Fibroblast of lung (primary cell): ENCODE results near the gene SCMH1. TPM values are rescaled to one million over a fixed set of nuclear protein-coding genes. Genes with fewer than 3 reads are reported as not detected.

ENCODE experiments used
- DNase-seq, 2 donors: peaks; one replicate each; pipeline versions ENCODE4 v3.0.0 to v3.0.0-alpha.2; 2010; ENCODE audit warnings: low read depth in 2 of 2
- H2AFZ ChIP-seq: 2 replicates; pipeline ENCODE4 v1.5.1; 2012; ENCODE audit warnings: low read length, control low read depth, inconsistent platforms
- H3K27ac ChIP-seq: 2 replicates; pipeline ENCODE4 v1.5.1; 2011; ENCODE audit warnings: low read length, control low read depth; ENCODE audit not compliant: insufficient read depth
- H3K27me3 ChIP-seq: 2 replicates; pipeline ENCODE4 v1.5.1; 2011; ENCODE audit warnings: mild to moderate bottlenecking, low read length; ENCODE audit not compliant: control insufficient read depth, insufficient read depth
- H3K36me3 ChIP-seq: 2 replicates; pipeline ENCODE4 v1.5.1; 2011; ENCODE audit warnings: low read length; ENCODE audit not compliant: control insufficient read depth, insufficient read depth
- H3K4me1 ChIP-seq: 2 replicates; pipeline ENCODE4 v1.5.1; 2011; ENCODE audit warnings: low read length; ENCODE audit not compliant: control insufficient read depth, insufficient read depth; ENCODE audit errors: extremely low read depth
- H3K4me2 ChIP-seq: 2 replicates; pipeline ENCODE4 v1.5.1; 2011; ENCODE audit warnings: low read length, control low read depth; ENCODE audit not compliant: insufficient read depth; ENCODE audit errors: extremely low read depth
- H3K4me3 ChIP-seq, 4 experiments: fragments of 200-600 bp in 1 of 4; sonication (generic) in 1 of 4; replicated peaks in 1 of 4; 2 replicates each; pipeline ENCODE4 v1.5.1; 2011 to 2016; ENCODE audit warnings: low read length in 4 of 4, low read depth in 3 of 4, mild to moderate bottlenecking in 3 of 4, control low read depth in 2 of 4, inconsistent platforms in 1 of 4, mixed read lengths in 1 of 4; ENCODE audit not compliant: insufficient read depth in 1 of 4; ENCODE audit errors: control extremely low read depth in 1 of 4
- H3K79me2 ChIP-seq: 2 replicates; pipeline ENCODE4 v1.5.1; 2012; ENCODE audit warnings: mild to moderate bottlenecking, low read length, inconsistent platforms; ENCODE audit not compliant: control insufficient read depth, insufficient read depth
- H3K9ac ChIP-seq: 2 replicates; pipeline ENCODE4 v1.5.1; 2011; ENCODE audit warnings: mild to moderate bottlenecking, low read length, control low read depth; ENCODE audit not compliant: insufficient read depth
- H3K9me3 ChIP-seq: 2 replicates; pipeline ENCODE4 v1.5.1; 2012; ENCODE audit warnings: low read depth, low read length; ENCODE audit not compliant: control insufficient read depth, insufficient read depth
- H4K20me1 ChIP-seq: 2 replicates; pipeline ENCODE4 v1.5.1; 2011; ENCODE audit warnings: low read length; ENCODE audit not compliant: control insufficient read depth, insufficient read depth; ENCODE audit errors: extremely low read depth
- CTCF ChIP-seq, 2 donors: IDR thresholded peaks in 1 of 2; conservative IDR thresholded peaks in 1 of 2; 1 replicate in 1 of 2; 2 replicates in 1 of 2; pipeline ENCODE4 v1.5.1; 2011 to 2012; ENCODE audit warnings: low read length in 2 of 2, control low read depth in 1 of 2, inconsistent platforms in 1 of 2, low read depth in 1 of 2, mild to moderate bottlenecking in 1 of 2
- EZH2 ChIP-seq: IDR thresholded peaks from 2 replicates; pipeline ENCODE4 v1.5.1; 2012; ENCODE audit warnings: low read length, control low read depth, mild to moderate bottlenecking; ENCODE audit errors: missing control alignments
- polyA plus RNA-seq, 2 donors: library from polyadenylated mRNA; depleted of rRNA in 1 of 2; stranded (reverse) in 1 of 2; unstranded in 1 of 2; fragments of >200 nt; gene quantifications; 2 replicates each; pipeline ENCODE4 v1.2.1, GENCODE V29; 2011 to 2012; ENCODE audit warnings: missing spikeins in 1 of 2
- total RNA-seq: library from RNA; depleted of rRNA; stranded (reverse); fragments of >200 nt; gene quantifications from 2 replicates; pipeline ENCODE4 v1.2.1, GENCODE V29; 2014

SCMH1 gene
- total and polyA plus RNA-seq, 2 donors (not counting 1 experiment from before 2014, with no cell fraction given), result 20.8 to 24.8 TPM

DNA sequence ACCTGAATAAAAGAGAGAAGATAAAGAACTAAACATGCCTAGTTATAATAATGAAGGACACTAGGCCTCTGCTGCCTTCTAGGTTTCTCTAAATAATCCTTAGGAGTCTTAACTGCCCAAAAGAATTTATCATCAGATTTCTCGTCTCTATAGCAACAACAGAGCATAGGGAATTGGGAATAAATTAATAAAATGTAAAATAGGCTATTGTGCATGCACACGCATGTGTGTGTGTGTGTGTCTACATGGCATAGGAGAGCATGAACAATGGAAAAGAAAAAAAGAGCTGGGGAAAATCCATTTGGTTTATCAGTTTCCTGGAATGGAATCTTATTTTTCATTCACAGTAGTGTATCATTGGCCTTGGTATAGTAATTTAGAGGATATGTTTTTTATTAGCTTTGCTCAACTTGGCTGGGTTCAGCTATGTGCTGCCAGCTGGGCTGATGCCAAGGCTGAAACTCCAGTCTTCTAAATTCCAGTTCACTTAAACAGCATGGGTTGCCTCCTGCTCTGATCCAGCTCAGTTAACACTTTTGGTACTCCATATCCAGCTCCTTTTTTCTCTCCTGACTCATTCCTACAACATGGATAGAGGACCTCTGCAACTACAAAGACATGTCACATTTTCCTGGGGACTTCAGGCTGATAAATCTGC is 140.0 kb downstream of the SCMH1 start:
- TF ChIP-seq EZH2, result no peak
- no peak for TF ChIP-seq CTCF (conservative IDR thresholded peaks at IDR 0.05 in 1 of 2, IDR thresholded peaks at IDR 0.05 in 1 of 2; ENCODE audit: low read depth in 1 of 2, low read length in 2 of 2)
- no peak overlapping the region for H3K4me2 ChIP-seq

GRCh38 chr1:41101076-41101475 is 141.0 kb downstream of the SCMH1 start:
- no peak overlapping the region for H2AFZ ChIP-seq
- H3K9me3 ChIP-seq, result no peaks in the 10 kb centered on the region
- no peaks in the 10 kb centered on the region for H4K20me1 ChIP-seq
- no peak overlapping the region for H3K4me2 ChIP-seq
- no peak overlapping the region for H3K27ac ChIP-seq
- no peaks in the 10 kb centered on the region for H3K79me2 ChIP-seq
- H3K36me3 ChIP-seq, result no peaks in the 10 kb centered on the region
- no peak overlapping the region for H3K4me3 ChIP-seq
- H3K27me3 ChIP-seq, result no peaks in the 10 kb centered on the region
- peaks cover 8% of the 10 kb centered on the region for H3K4me1 ChIP-seq
- no peak for TF ChIP-seq EZH2
- no peak overlapping the region for H3K9ac ChIP-seq
- peak in 1 of 2 donors; percentile 17 for DNase-seq

More for the DNA sequence above, 140.0 kb downstream of the SCMH1 start:
- no peak overlapping the region for H3K27ac ChIP-seq
- H3K4me3 ChIP-seq, result no peak overlapping the region
- no peak overlapping the region for H3K9ac ChIP-seq
- H3K36me3 ChIP-seq, result no peaks in the 10 kb centered on the region
- H3K79me2 ChIP-seq, result no peaks in the 10 kb centered on the region
- no peaks in the 10 kb centered on the region for H4K20me1 ChIP-seq
- H2AFZ ChIP-seq, result no peak overlapping the region
- no peaks in the 10 kb centered on the region for H3K9me3 ChIP-seq
- peak; percentile 98 for DNase-seq
- H3K4me1 ChIP-seq, result peaks cover 8% of the 10 kb centered on the region
- H3K27me3 ChIP-seq, result no peaks in the 10 kb centered on the region

DNA sequence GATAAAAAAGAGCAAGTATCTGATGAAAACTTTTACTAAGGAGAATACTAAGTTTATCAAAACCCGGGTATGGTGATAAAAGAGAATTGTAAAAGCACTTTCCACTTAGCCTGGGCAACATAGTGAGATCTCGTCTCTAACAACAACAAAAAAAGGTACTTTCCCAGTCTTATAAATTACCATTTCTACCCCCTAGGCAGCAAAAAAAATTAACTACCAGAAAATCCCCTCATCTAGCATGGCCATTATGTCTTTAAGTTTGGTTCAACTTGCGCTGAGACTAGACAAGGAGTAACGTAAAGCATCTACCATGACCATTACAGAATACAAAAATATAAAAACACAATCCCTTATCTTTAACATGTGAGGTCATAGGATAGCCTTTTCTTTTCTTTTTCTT is 141.9 kb downstream of the SCMH1 start:
- Histone ChIP-seq H3K9me3 (no peaks in the 10 kb centered on the region), H3K9ac (no peak overlapping the region), H3K27ac (no peak overlapping the region), H4K20me1 (no peaks in the 10 kb centered on the region), H3K4me3 (no peak overlapping the region), H3K79me2 (no peaks in the 10 kb centered on the region), H3K4me2 (no peak overlapping the region), H3K4me1 (peaks cover 8% of the 10 kb centered on the region), H3K27me3 (no peaks in the 10 kb centered on the region), H3K36me3 (no peaks in the 10 kb centered on the region), H2AFZ (no peak overlapping the region)
- DNase-seq, result no peak
- TF ChIP-seq EZH2 (no peak), CTCF (conservative IDR thresholded peaks at IDR 0.05 in 1 of 2, IDR thresholded peaks at IDR 0.05 in 1 of 2; ENCODE audit: low read depth in 1 of 2, low read length in 2 of 2) (no peak)
